HCT116 (cell line): ENCODE data around the gene SOX30. TPM values are rescaled to one million over a fixed set of nuclear protein-coding genes. Genes with fewer than 3 reads are reported as not detected.

Source experiments
- ATAC-seq: fragments of 200-7000 bp; cut with Tn5 transposase; 2 replicates; pipeline ENCODE4 v1.9.1; 2020; ENCODE audit warnings: mild to moderate bottlenecking, moderate library complexity
- BruUV-seq: library from RNA; stranded (reverse); fragments of 400-500 nt; replicated peaks from 2 replicates; lab custom pipeline; 2021; lab: Mats Ljungman, UMichigan
- CTCF ChIA-PET: fragments of 300-600 bp; sonication (Branson Sonifier 250); formaldehyde crosslinking; loops from one replicate; lab custom pipeline; 2021; ENCODE audit warnings: antibody characterized with exemption; lab: Charles Lee
- POLR2A ChIA-PET: fragments of 300-600, 350-600 bp; sonication (Branson Sonifier 250); formaldehyde crosslinking; loops from one replicate; lab custom pipeline; 2021; ENCODE audit warnings: antibody characterized with exemption; lab: Charles Lee
- RAD21 ChIA-PET, 2 experiments: fragments of 300-600 bp; sonication (Branson Sonifier 250); formaldehyde crosslinking; loops; one replicate each; lab custom pipeline; 2023; ENCODE audit warnings: low total read pairs in 2 of 2; ENCODE audit not compliant: uncharacterized antibody in 2 of 2, unreplicated experiment in 2 of 2, low non-redundant PET in 1 of 2; lab: Charles Lee
- DNase-seq: peaks from one replicate; pipeline ENCODE4 v3.0.0-alpha.2; 2010; ENCODE audit warnings: low read depth, low spot score
- H2AFZ ChIP-seq: fragments of 200-600 bp; shearing (Covaris generic), sonication (generic); 2 replicates; pipeline ENCODE4 v1.6.1; 2017; ENCODE audit warnings: low read depth, mixed run types, mixed read lengths, antibody characterized with exemption, low read length; ENCODE audit not compliant: poor library complexity, severe bottlenecking
- H3K27ac ChIP-seq: 2 replicates; pipeline ENCODE4 v1.5.1; 2012; ENCODE audit warnings: low read depth, low read length
- H3K27me3 ChIP-seq: fragments of 200-600 bp; sonication (generic); 2 replicates; pipeline ENCODE4 v1.6.1; 2016; ENCODE audit warnings: mixed run types, low read length, mixed read lengths; ENCODE audit not compliant: insufficient read depth
- H3K36me3 ChIP-seq, 2 experiments: fragments of 200-500 bp in 1 of 2; fragments of 200-600 bp in 1 of 2; sonication (Bioruptor generic) in 1 of 2; sonication (generic) in 1 of 2; 2 replicates each; pipeline versions ENCODE4 v1.5.1 to v1.6.1; 2014 to 2016; ENCODE audit warnings: low read length in 2 of 2, inconsistent platforms in 1 of 2, mixed read lengths in 1 of 2, mixed run types in 1 of 2; ENCODE audit not compliant: insufficient read depth in 2 of 2, control insufficient read depth in 1 of 2
- H3K4me1 ChIP-seq, 2 experiments: fragments of 200-600 bp in 1 of 2; sonication (generic) in 1 of 2; 2 replicates each; pipeline versions ENCODE4 v1.5.1 to v1.6.1; 2012 to 2017; ENCODE audit warnings: low read length in 2 of 2, inconsistent platforms in 1 of 2, mild to moderate bottlenecking in 1 of 2, mixed read lengths in 1 of 2, mixed run types in 1 of 2, moderate library complexity in 1 of 2; ENCODE audit not compliant: insufficient read depth in 2 of 2, control insufficient read depth in 1 of 2
- H3K4me2 ChIP-seq: fragments of 200-600 bp; sonication (generic); 2 replicates; pipeline ENCODE4 v1.6.1; 2017; ENCODE audit warnings: mixed run types, low read length, mixed read lengths
- H3K4me3 ChIP-seq, 2 experiments: fragments of 200-600 bp in 1 of 2; sonication (generic) in 1 of 2; replicated peaks in 1 of 2; 2 replicates each; pipeline ENCODE4 v1.5.1; 2011 to 2016; ENCODE audit warnings: low read length in 2 of 2, control low read depth in 1 of 2, low read depth in 1 of 2, mild to moderate bottlenecking in 1 of 2, mixed read lengths in 1 of 2, mixed run types in 1 of 2
- H3K79me2 ChIP-seq: fragments of 200-600 bp; sonication (generic); 2 replicates; pipeline ENCODE4 v1.6.1; 2017; ENCODE audit warnings: mild to moderate bottlenecking, mixed run types, low read length, moderate library complexity, mixed read lengths; ENCODE audit not compliant: insufficient read depth
- H3K9ac ChIP-seq: fragments of 200-600 bp; sonication (generic); 2 replicates; pipeline ENCODE4 v1.6.1; 2016; ENCODE audit warnings: low read length, mixed read lengths
- H3K9me2 ChIP-seq: fragments of 200-600 bp; sonication (generic), shearing (Covaris generic); 2 replicates; pipeline ENCODE4 v1.6.1; 2017; ENCODE audit warnings: mixed run types, mild to moderate bottlenecking, moderate library complexity; ENCODE audit not compliant: insufficient read depth
- H3K9me3 ChIP-seq, 2 experiments: fragments of 200-500 bp in 1 of 2; fragments of 200-600 bp in 1 of 2; sonication (Bioruptor generic) in 1 of 2; sonication (generic) in 1 of 2; 2 replicates each; pipeline ENCODE4 v1.6.1; 2014 to 2017; ENCODE audit warnings: low read length in 2 of 2, mixed read lengths in 2 of 2, inconsistent platforms in 1 of 2, low read depth in 1 of 2, mild to moderate bottlenecking in 1 of 2, mixed run types in 1 of 2, moderate library complexity in 1 of 2; ENCODE audit not compliant: control insufficient read depth in 1 of 2, insufficient read depth in 1 of 2
- H4K20me1 ChIP-seq: fragments of 200-600 bp; sonication (generic), shearing (Covaris generic); 2 replicates; pipeline ENCODE4 v1.6.1; 2017; ENCODE audit warnings: mixed run types, mild to moderate bottlenecking, moderate library complexity; ENCODE audit not compliant: insufficient read depth
- ATF3 ChIP-seq: IDR thresholded peaks from 2 replicates; pipeline ENCODE4 v1.6.1; 2012
- CBX3 ChIP-seq: IDR thresholded peaks from 2 replicates; pipeline ENCODE4 v1.6.1; 2012; ENCODE audit warnings: low read depth
- EGR1 ChIP-seq: IDR thresholded peaks from 2 replicates; pipeline ENCODE4 v1.6.1; 2012; ENCODE audit warnings: low read depth
- ELF1 ChIP-seq: IDR thresholded peaks from 2 replicates; pipeline ENCODE4 v1.6.1; 2012; ENCODE audit warnings: low read depth, borderline replicate concordance
- EZH2 ChIP-seq: fragments of 200-600 bp; sonication (generic); IDR thresholded peaks from 2 replicates; pipeline ENCODE4 v1.6.1; 2017; ENCODE audit warnings: antibody characterized with exemption, mixed run types
- FOSL1 ChIP-seq: IDR thresholded peaks from 2 replicates; pipeline ENCODE4 v1.6.1; 2012; ENCODE audit warnings: low read depth
- MAX ChIP-seq: IDR thresholded peaks from 2 replicates; pipeline ENCODE4 v1.6.1; 2012
- POLR2A ChIP-seq: IDR thresholded peaks from 2 replicates; pipeline ENCODE4 v1.7.0; 2011; ENCODE audit warnings: borderline replicate concordance; ENCODE audit not compliant: insufficient read depth, insufficient read length; ENCODE audit errors: extremely low read depth
- SIN3A ChIP-seq: IDR thresholded peaks from 2 replicates; pipeline ENCODE4 v1.6.1; 2012; ENCODE audit warnings: low read depth
- SRF ChIP-seq: IDR thresholded peaks from 2 replicates; pipeline ENCODE4 v1.6.1; 2012; ENCODE audit warnings: low read depth
- TCF7L2 ChIP-seq: IDR thresholded peaks from 2 replicates; pipeline ENCODE4 v1.7.0; 2011; ENCODE audit warnings: borderline replicate concordance, inconsistent platforms; ENCODE audit not compliant: insufficient read depth, insufficient read length; ENCODE audit errors: extremely low read depth
- YY1 ChIP-seq: IDR thresholded peaks from 2 replicates; pipeline ENCODE4 v1.6.1; 2011; ENCODE audit warnings: low read length, low read depth, moderate library complexity, mild to moderate bottlenecking; ENCODE audit not compliant: insufficient replicate concordance; ENCODE audit errors: extremely low read depth
- ZFX ChIP-seq: fragments of 450-650 bp; IDR thresholded peaks from 2 replicates; pipeline ENCODE4 v1.6.1; 2017
- ZNF274 ChIP-seq: fragments of 200-500 bp; sonication (Bioruptor generic); IDR thresholded peaks from 2 replicates; pipeline ENCODE4 v1.6.1; 2014; ENCODE audit warnings: mild to moderate bottlenecking, low read depth, low read length, inconsistent platforms
- intact Hi-C: fragments of 100-400 bp; cut with micrococcal nuclease; formaldehyde crosslinking; loops from 2 replicates; pipeline ENCODE4 v1.10.0; 2022
- total RNA-seq: library from RNA; stranded (reverse); gene quantifications from one replicate; pipeline ENCODE4 v1.2.1, GENCODE V29; 2021; ENCODE audit not compliant: unreplicated experiment
- TF ChIP-seq, protein P1 (sequence below), 3 experiments: fragments of 200-600 bp in 1 of 3; sonication (generic) in 1 of 3; IDR thresholded peaks in 2 of 3; conservative IDR thresholded peaks in 1 of 3; 2 replicates each; pipeline ENCODE4 v1.5.1; 2012 to 2017; ENCODE audit warnings: low read depth in 2 of 3, low read length in 2 of 3, antibody characterized with exemption in 1 of 3, borderline replicate concordance in 1 of 3, control low read depth in 1 of 3, mild to moderate bottlenecking in 1 of 3, mixed read lengths in 1 of 3, mixed run types in 1 of 3, moderate library complexity in 1 of 3; ENCODE audit not compliant: insufficient read depth in 1 of 3
- TF ChIP-seq, protein P2 (sequence below): IDR thresholded peaks from 2 replicates; pipeline ENCODE4 v1.6.1; 2011; ENCODE audit warnings: mild to moderate bottlenecking, low read length, moderate library complexity; ENCODE audit not compliant: insufficient replicate concordance; ENCODE audit errors: extremely low read depth
- TF ChIP-seq, protein P3 (sequence below): IDR thresholded peaks from 2 replicates; pipeline ENCODE4 v1.6.1; 2012; ENCODE audit warnings: low read depth

The SOX30 gene
- total RNA-seq, 1 experiment from 2014 or later = 0.27 TPM

- ATAC-seq (no peak), DNase-seq (no peak)
- Histone ChIP-seq H3K79me2 (no peaks in the 10 kb centered on the region), H3K36me3 (no peaks in the 10 kb centered on the region), H3K9me2 (no peaks in the 10 kb centered on the region), H3K9me3 (no peaks in the 10 kb centered on the region), H4K20me1 (no peaks in the 10 kb centered on the region), H3K4me3 (no peak overlapping the region), H3K4me2 (no peak overlapping the region), H2AFZ (peak overlapping the region; percentile 19), H3K27ac (no peak overlapping the region), H3K27me3 (no peaks in the 10 kb centered on the region), H3K9ac (no peak overlapping the region), H3K4me1 (peaks cover 0 to 5% of the 10 kb centered on the region in 2 experiments; a peak in 1 of 4 replicates)
- intact Hi-C loops = no loop called here
- no TSS peak for BruUV-seq
- ChIA-PET CTCF (no interaction called here), POLR2A (no interaction called here), RAD21 (no interaction called here)
- no peak for TF ChIP-seq ZFX
- TF ChIP-seq, protein P1, sequence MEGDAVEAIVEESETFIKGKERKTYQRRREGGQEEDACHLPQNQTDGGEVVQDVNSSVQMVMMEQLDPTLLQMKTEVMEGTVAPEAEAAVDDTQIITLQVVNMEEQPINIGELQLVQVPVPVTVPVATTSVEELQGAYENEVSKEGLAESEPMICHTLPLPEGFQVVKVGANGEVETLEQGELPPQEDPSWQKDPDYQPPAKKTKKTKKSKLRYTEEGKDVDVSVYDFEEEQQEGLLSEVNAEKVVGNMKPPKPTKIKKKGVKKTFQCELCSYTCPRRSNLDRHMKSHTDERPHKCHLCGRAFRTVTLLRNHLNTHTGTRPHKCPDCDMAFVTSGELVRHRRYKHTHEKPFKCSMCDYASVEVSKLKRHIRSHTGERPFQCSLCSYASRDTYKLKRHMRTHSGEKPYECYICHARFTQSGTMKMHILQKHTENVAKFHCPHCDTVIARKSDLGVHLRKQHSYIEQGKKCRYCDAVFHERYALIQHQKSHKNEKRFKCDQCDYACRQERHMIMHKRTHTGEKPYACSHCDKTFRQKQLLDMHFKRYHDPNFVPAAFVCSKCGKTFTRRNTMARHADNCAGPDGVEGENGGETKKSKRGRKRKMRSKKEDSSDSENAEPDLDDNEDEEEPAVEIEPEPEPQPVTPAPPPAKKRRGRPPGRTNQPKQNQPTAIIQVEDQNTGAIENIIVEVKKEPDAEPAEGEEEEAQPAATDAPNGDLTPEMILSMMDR (IDR thresholded peaks at IDR 0.05 in 2 of 3, conservative IDR thresholded peaks at IDR 0.05 in 1 of 3; ENCODE audit: borderline replicate concordance in 1 of 3, insufficient read depth in 1 of 3, low read depth in 2 of 3, low read length in 2 of 3) = no peak
- no peak for TF ChIP-seq FOSL1
- TF ChIP-seq ELF1 = no peak
- no peak for TF ChIP-seq ZNF274
- no peak for TF ChIP-seq EGR1
- TF ChIP-seq MAX = no peak
- no peak for TF ChIP-seq CBX3
- TF ChIP-seq POLR2A = no peak
- no peak for TF ChIP-seq SIN3A
- TF ChIP-seq, protein P2, sequence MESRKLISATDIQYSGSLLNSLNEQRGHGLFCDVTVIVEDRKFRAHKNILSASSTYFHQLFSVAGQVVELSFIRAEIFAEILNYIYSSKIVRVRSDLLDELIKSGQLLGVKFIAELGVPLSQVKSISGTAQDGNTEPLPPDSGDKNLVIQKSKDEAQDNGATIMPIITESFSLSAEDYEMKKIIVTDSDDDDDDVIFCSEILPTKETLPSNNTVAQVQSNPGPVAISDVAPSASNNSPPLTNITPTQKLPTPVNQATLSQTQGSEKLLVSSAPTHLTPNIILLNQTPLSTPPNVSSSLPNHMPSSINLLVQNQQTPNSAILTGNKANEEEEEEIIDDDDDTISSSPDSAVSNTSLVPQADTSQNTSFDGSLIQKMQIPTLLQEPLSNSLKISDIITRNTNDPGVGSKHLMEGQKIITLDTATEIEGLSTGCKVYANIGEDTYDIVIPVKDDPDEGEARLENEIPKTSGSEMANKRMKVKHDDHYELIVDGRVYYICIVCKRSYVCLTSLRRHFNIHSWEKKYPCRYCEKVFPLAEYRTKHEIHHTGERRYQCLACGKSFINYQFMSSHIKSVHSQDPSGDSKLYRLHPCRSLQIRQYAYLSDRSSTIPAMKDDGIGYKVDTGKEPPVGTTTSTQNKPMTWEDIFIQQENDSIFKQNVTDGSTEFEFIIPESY = no peak
- TF ChIP-seq ATF3 = no peak
- no peak for TF ChIP-seq SRF
- TF ChIP-seq, protein P3, sequence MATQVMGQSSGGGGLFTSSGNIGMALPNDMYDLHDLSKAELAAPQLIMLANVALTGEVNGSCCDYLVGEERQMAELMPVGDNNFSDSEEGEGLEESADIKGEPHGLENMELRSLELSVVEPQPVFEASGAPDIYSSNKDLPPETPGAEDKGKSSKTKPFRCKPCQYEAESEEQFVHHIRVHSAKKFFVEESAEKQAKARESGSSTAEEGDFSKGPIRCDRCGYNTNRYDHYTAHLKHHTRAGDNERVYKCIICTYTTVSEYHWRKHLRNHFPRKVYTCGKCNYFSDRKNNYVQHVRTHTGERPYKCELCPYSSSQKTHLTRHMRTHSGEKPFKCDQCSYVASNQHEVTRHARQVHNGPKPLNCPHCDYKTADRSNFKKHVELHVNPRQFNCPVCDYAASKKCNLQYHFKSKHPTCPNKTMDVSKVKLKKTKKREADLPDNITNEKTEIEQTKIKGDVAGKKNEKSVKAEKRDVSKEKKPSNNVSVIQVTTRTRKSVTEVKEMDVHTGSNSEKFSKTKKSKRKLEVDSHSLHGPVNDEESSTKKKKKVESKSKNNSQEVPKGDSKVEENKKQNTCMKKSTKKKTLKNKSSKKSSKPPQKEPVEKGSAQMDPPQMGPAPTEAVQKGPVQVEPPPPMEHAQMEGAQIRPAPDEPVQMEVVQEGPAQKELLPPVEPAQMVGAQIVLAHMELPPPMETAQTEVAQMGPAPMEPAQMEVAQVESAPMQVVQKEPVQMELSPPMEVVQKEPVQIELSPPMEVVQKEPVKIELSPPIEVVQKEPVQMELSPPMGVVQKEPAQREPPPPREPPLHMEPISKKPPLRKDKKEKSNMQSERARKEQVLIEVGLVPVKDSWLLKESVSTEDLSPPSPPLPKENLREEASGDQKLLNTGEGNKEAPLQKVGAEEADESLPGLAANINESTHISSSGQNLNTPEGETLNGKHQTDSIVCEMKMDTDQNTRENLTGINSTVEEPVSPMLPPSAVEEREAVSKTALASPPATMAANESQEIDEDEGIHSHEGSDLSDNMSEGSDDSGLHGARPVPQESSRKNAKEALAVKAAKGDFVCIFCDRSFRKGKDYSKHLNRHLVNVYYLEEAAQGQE = no peak
- TF ChIP-seq TCF7L2 = no peak
- no peak for TF ChIP-seq YY1
- TF ChIP-seq EZH2 = no peak
These were observed 35.5 kb downstream of the SOX30 start for GRCh38 chr5:157616785-157617184.
